Stomach smooth muscle (tissue), 2 donors: ENCODE results near the gene BRD4.

Experiments used
- H3K27ac ChIP-seq: one replicate; pipeline ENCODE4 v1.7.0; 2013; ENCODE audit warnings: mild to moderate bottlenecking, low read length, inconsistent platforms
- H3K27me3 ChIP-seq, 2 donors: one replicate each; pipeline ENCODE4 v1.7.0; 2013; ENCODE audit warnings: low read length in 2 of 2; ENCODE audit not compliant: insufficient read depth in 2 of 2, control insufficient read depth in 1 of 2
- H3K36me3 ChIP-seq, 2 donors: one replicate each; pipeline ENCODE4 v1.7.0; 2013; ENCODE audit warnings: low read length in 2 of 2; ENCODE audit not compliant: control insufficient read depth in 2 of 2, insufficient read depth in 2 of 2
- H3K4me1 ChIP-seq: one replicate; pipeline ENCODE4 v1.7.0; 2013; ENCODE audit warnings: low read length; ENCODE audit not compliant: control insufficient read depth, insufficient read depth
- H3K4me3 ChIP-seq, 2 donors: one replicate each; pipeline ENCODE4 v1.7.0; 2013; ENCODE audit warnings: low read length in 2 of 2
- H3K9ac ChIP-seq, 2 donors: one replicate each; pipeline ENCODE4 v1.7.0; 2013; ENCODE audit warnings: low read length in 2 of 2, mild to moderate bottlenecking in 1 of 2
- H3K9me3 ChIP-seq, 2 donors: one replicate each; pipeline ENCODE4 v1.7.0; 2013; ENCODE audit warnings: low read length in 2 of 2; ENCODE audit not compliant: control insufficient read depth in 2 of 2
- donor health status: healthy.
- donor health status: Pancreatic carcinoma.

Gene BRD4

GRCh38 chr19:15247107-15248014 lies 85.0 kb downstream of the BRD4 start:
- Histone ChIP-seq H3K27ac (peak overlapping the region; percentile 82), H3K9me3 (no peaks in the 10 kb centered on the region), H3K9ac (no peak overlapping the region), H3K4me3 (peak overlapping the region in 1 of 2 donors; percentile 8), H3K36me3 (peaks cover 34 to 36% of the 10 kb centered on the region in 2 donors), H3K4me1 (peaks cover 67% of the 10 kb centered on the region), H3K27me3 (no peaks in the 10 kb centered on the region)

GRCh38 chr19:15246198-15246481 lies 86.2 kb downstream of the BRD4 start:
- peaks cover 30 to 37% of the 10 kb centered on the region in 2 donors for H3K36me3 ChIP-seq
- H3K9ac ChIP-seq: no peak overlapping the region
- no peak overlapping the region for H3K4me3 ChIP-seq
- no peak overlapping the region for H3K27ac ChIP-seq
- H3K9me3 ChIP-seq: no peaks in the 10 kb centered on the region
- H3K27me3 ChIP-seq: no peaks in the 10 kb centered on the region
- peaks cover 55% of the 10 kb centered on the region for H3K4me1 ChIP-seq

GRCh38 chr19:15245370-15246197 lies 86.8 kb downstream of the BRD4 start:
- peaks cover 34 to 43% of the 10 kb centered on the region in 2 donors for H3K36me3 ChIP-seq
- no peaks in the 10 kb centered on the region for H3K27me3 ChIP-seq
- H3K4me3 ChIP-seq: no peak overlapping the region
- H3K9ac ChIP-seq: no peak overlapping the region
- H3K9me3 ChIP-seq: no peaks in the 10 kb centered on the region
- no peak overlapping the region for H3K27ac ChIP-seq
- H3K4me1 ChIP-seq: peaks cover 50% of the 10 kb centered on the region

- Histone ChIP-seq H3K4me3 (no peak overlapping the region), H3K27ac (no peak overlapping the region), H3K27me3 (no peaks in the 10 kb centered on the region), H3K9me3 (no peaks in the 10 kb centered on the region), H3K9ac (no peak overlapping the region), H3K36me3 (peaks cover 42 to 50% of the 10 kb centered on the region in 2 donors), H3K4me1 (peaks cover 44% of the 10 kb centered on the region)
These were observed 87.5 kb downstream of the BRD4 start for GRCh38 chr19:15244808-15245207.

- Histone ChIP-seq H3K36me3 (peaks cover 47 to 55% of the 10 kb centered on the region in 2 donors), H3K9ac (no peak overlapping the region), H3K9me3 (no peaks in the 10 kb centered on the region), H3K4me1 (peaks cover 38% of the 10 kb centered on the region), H3K27ac (no peak overlapping the region), H3K27me3 (no peaks in the 10 kb centered on the region), H3K4me3 (no peak overlapping the region)
These were observed 88.1 kb downstream of the BRD4 start for GRCh38 chr19:15244106-15244803.

GRCh38 chr19:15243236-15243957 lies 88.9 kb downstream of the BRD4 start:
- H3K4me1 ChIP-seq: peaks cover 29% of the 10 kb centered on the region
- peaks cover 48 to 51% of the 10 kb centered on the region in 2 donors for H3K36me3 ChIP-seq
- H3K9ac ChIP-seq: no peak overlapping the region
- no peaks in the 10 kb centered on the region for H3K27me3 ChIP-seq
- H3K27ac ChIP-seq: no peak overlapping the region
- no peaks in the 10 kb centered on the region for H3K9me3 ChIP-seq
- H3K4me3 ChIP-seq: no peak overlapping the region

- H3K9me3 ChIP-seq: no peaks in the 10 kb centered on the region
- no peak overlapping the region for H3K27ac ChIP-seq
- peaks cover 10% of the 10 kb centered on the region for H3K4me1 ChIP-seq
- peaks cover 51 to 57% of the 10 kb centered on the region in 2 donors for H3K36me3 ChIP-seq
- H3K9ac ChIP-seq: no peak overlapping the region
- no peak overlapping the region for H3K4me3 ChIP-seq
- no peaks in the 10 kb centered on the region for H3K27me3 ChIP-seq
These were observed 91.0 kb downstream of the BRD4 start for GRCh38 chr19:15241259-15241910.

GRCh38 chr19:15240515-15240914 lies 91.8 kb downstream of the BRD4 start:
- Histone ChIP-seq H3K4me1 (peaks cover 7% of the 10 kb centered on the region), H3K9me3 (no peaks in the 10 kb centered on the region), H3K27me3 (no peaks in the 10 kb centered on the region), H3K27ac (no peak overlapping the region), H3K36me3 (peaks cover 58 to 62% of the 10 kb centered on the region in 2 donors), H3K4me3 (no peak overlapping the region), H3K9ac (no peak overlapping the region)

- Histone ChIP-seq H3K27me3 (no peaks in the 10 kb centered on the region), H3K27ac (no peak overlapping the region), H3K9me3 (no peaks in the 10 kb centered on the region), H3K36me3 (peaks cover 52 to 56% of the 10 kb centered on the region in 2 donors), H3K9ac (no peak overlapping the region), H3K4me3 (no peak overlapping the region), H3K4me1 (peaks cover 5% of the 10 kb centered on the region)
These were observed 92.9 kb downstream of the BRD4 start for GRCh38 chr19:15239337-15239949.
